ENCODE measurements around the gene CFAP126. TPM values are rescaled to one million over a fixed set of nuclear protein-coding genes. Genes with fewer than 3 reads are reported as not detected.
"Not testable (repeated sequence)": the region's sequence is repeated elsewhere in the genome, so short reads cannot be mapped to it uniquely, and the experiment has no call there.

The CFAP126 gene
- total RNA-seq, 4 donors from 2014 or later, result not detected

- H3K4me3 ChIP-seq (ENCODE audit: low read depth, poor library complexity, severe bottlenecking), result no peak overlapping the region
- no peak for DNase-seq (ENCODE audit: low spot score in 2 of 2)
- no peak for TF ChIP-seq POLR2A (IDR thresholded peaks at IDR 0.05)
- TF ChIP-seq CTCF (IDR thresholded peaks at IDR 0.05), result no peak
- intact Hi-C loops (cut with DNase I; ENCODE audit: low total_unique reads), result no loop called here
- 76 to 87% methylated on average over 11 of the region's 11 CpGs for WGBS, 2 donors
Measured at GRCh38 chr1:161404051-161404597, 36.4 kb upstream of the CFAP126 start.

GRCh38 chr1:161402446-161402845, 34.8 kb upstream of the CFAP126 start:
- TF ChIP-seq POLR2A (IDR thresholded peaks at IDR 0.05) (no peak), CTCF (IDR thresholded peaks at IDR 0.05) (no peak)
- WGBS, 2 donors, result 93 to 100% methylated on average over 3 of the region's 3 CpGs
- DNase-seq (ENCODE audit: low spot score in 2 of 2), result no peak
- intact Hi-C loops (cut with DNase I; ENCODE audit: low total_unique reads), result no loop called here
- H3K4me3 ChIP-seq (ENCODE audit: low read depth, poor library complexity, severe bottlenecking), result no peak overlapping the region

DNA sequence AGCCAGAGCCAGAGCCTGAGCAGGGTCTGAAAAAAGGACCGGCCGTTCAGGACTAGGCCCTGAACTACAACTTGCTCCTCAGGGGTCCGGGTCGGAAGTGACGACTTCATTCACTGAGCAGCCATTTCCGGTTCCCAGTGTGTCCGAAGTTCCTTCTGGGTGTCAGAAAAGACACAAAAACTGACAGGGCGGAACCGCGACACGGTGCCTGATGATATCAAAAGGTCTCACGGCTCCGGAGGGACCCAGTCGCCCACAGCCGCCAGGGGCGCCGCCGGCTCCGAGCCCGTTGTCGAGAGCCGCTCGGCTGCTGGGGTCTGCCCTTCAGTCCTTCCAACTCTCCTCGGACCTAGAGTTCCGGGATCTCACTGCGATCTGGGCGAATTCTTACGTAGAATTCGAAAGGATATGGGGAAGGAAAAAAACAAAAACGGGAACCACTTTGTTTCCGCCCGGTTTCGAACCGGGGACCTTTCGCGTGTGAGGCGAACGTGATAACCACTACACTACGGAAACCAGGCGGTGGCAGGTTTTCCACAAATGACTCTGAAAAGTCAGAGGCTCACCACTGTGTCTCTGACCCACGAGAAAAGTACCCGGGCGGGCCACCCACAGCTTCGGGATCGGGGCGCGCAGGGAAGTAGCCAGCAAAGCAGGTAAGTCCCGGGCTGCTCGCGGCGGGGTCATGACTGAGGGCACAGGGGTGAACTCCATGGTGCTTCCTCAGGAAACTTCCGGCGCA, 31.8 kb upstream of the CFAP126 start:
- 0% methylated on average over 51 to 53 of the region's 53 CpGs for WGBS, 2 donors
- no peak for TF ChIP-seq CTCF (IDR thresholded peaks at IDR 0.05)
- TF ChIP-seq POLR2A (IDR thresholded peaks at IDR 0.05), result no peak
- peak; percentile 92 to 98 for DNase-seq (ENCODE audit: low spot score in 2 of 2)
- H3K4me3 ChIP-seq (ENCODE audit: low read depth, poor library complexity, severe bottlenecking), result peak overlapping the region; percentile 69
- intact Hi-C loops (cut with DNase I; ENCODE audit: low total_unique reads), result no loop called here

DNA sequence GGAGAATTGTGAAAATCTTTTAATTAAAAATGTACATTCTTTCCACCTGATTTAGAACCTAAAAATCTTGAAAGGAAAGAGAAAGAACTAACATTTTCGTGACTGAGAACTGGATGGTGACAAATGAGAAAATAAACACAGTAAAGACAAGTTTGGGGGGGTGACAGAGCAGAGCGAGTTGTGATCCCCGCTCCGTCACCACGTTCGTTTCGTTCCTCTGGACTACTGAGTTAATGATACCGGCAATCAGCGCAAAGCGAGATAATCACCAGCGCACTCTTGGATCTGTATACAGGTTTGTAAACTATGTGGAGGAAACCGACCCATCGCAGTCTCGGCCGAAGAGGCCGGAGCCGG, 31.2 kb upstream of the CFAP126 start:
- intact Hi-C loops (cut with DNase I; ENCODE audit: low total_unique reads), result no loop called here
- TF ChIP-seq POLR2A (IDR thresholded peaks at IDR 0.05) (no peak), CTCF (IDR thresholded peaks at IDR 0.05) (no peak)
- peak overlapping the region; percentile 69 for H3K4me3 ChIP-seq (ENCODE audit: low read depth, poor library complexity, severe bottlenecking)
- 5% methylated on average over 17 of the region's 17 CpGs for WGBS, 2 donors
- no peak for DNase-seq (ENCODE audit: low spot score in 2 of 2)

DNA sequence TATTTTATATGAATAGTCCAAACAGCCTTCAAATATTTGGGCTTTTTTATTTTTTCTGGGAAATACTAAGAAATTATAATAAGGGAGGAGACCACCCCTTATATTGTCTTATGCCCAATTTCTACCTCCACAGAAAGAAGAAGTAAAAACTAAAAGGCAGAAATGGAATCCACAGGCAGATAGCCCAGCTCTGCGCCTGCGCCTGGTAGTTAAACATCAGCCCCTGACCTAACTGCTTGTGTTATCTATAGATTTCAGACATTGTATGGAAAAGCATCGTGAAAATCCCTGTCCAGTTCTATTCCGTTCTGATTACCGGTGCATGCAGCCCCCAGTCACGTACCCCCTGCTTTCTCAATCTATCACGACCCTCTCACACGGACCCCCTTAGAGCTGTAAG, 29.4 kb upstream of the CFAP126 start:
- DNase-seq (ENCODE audit: low spot score in 2 of 2); intact Hi-C loops (cut with DNase I; ENCODE audit: low total_unique reads); H3K4me3 ChIP-seq (ENCODE audit: low read depth, poor library complexity, severe bottlenecking): not testable (repeated sequence)

DNA sequence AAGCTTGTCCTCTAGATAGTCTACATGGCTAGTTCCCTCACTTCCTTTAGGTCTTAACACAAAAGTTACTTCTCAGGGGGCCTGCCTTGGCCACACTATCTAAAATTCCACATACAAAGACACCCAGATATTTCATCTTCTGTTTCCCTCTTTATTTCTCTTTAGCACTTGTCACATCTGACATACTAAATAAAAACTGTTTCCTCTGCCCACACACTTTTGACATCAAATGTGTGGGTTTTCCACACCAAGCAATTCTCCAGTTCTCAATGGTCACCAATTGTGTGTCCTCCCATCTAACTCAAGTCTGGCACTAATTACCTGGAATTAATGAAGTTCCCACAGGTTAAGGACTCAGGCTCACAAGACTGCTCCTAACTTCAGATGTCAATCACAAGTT, 25.5 kb upstream of the CFAP126 start:
- no peak overlapping the region for H3K4me3 ChIP-seq (ENCODE audit: low read depth, poor library complexity, severe bottlenecking)
- DNase-seq (ENCODE audit: low spot score in 2 of 2), result no peak
- intact Hi-C loops (cut with DNase I; ENCODE audit: low total_unique reads), result no loop called here
- TF ChIP-seq POLR2A (IDR thresholded peaks at IDR 0.05) (no peak), CTCF (IDR thresholded peaks at IDR 0.05) (no peak)

More for the DNA sequence above, 29.4 kb upstream of the CFAP126 start:
- 95 to 96% methylated on average over 8 of the region's 8 CpGs for WGBS, 2 donors

Data from lower leg skin (tissue), 4 donors.